22Rv1 (cell line): ENCODE measurements around the gene ADM2.

Experiments
- CTCF ChIP-seq: fragments of 450-650 bp; IDR thresholded peaks from 2 replicates; pipeline ENCODE4 v1.5.1; 2017; ENCODE audit warnings: mild to moderate bottlenecking
- ZFX ChIP-seq: fragments of 450-650 bp; IDR thresholded peaks from 2 replicates; pipeline ENCODE4 v1.6.1; 2017; ENCODE audit warnings: antibody characterized with exemption, borderline replicate concordance

- TF ChIP-seq CTCF (no peak), ZFX (no peak)
Measured at GRCh38 chr22:50507991-50508884, 26.9 kb downstream of the ADM2 start, which contains the start of gene NCAPH2.
